Activated CD4-positive, alpha-beta memory T cell treated with anti-CD3 and anti-CD28 coated beads for 36 hours (primary cell): Measurements from ENCODE around the gene C3orf62. TPM values are rescaled to one million over a fixed set of nuclear protein-coding genes. Genes with fewer than 3 reads are reported as not detected.
"Not testable (repeated sequence)": the region's sequence is repeated elsewhere in the genome, so short reads cannot be mapped to it uniquely, and the experiment has no call there.

ENCODE experiments used
- CTCF ChIA-PET: fragments of 350-600 bp; sonication (Branson Sonifier 250); formaldehyde crosslinking; loops from one replicate; lab custom pipeline; 2021; ENCODE audit warnings: antibody characterized with exemption, inconsistent platforms; lab: Charles Lee
- POLR2A ChIA-PET: fragments of 350-600 bp; sonication (Branson Sonifier 250); formaldehyde crosslinking; loops from one replicate; lab custom pipeline; 2021; ENCODE audit warnings: antibody characterized with exemption; lab: Charles Lee
- DNase-seq: peaks from one replicate; pipeline ENCODE4 v3.0.0-alpha.2; 2020
- H3K27ac Mint-ChIP-seq: one replicate; pipeline ENCODE4 v1.8.0; 2021; ENCODE audit warnings: mixed read lengths
- H3K27me3 Mint-ChIP-seq: one replicate; pipeline ENCODE4 v1.8.0; 2021; ENCODE audit warnings: mixed read lengths
- H3K36me3 Mint-ChIP-seq: one replicate; pipeline ENCODE4 v1.8.0; 2021; ENCODE audit warnings: mixed read lengths
- H3K4me1 Mint-ChIP-seq: one replicate; pipeline ENCODE4 v1.8.0; 2021; ENCODE audit warnings: low read depth, mixed read lengths
- H3K4me3 Mint-ChIP-seq: one replicate; pipeline ENCODE4 v1.8.0; 2021; ENCODE audit warnings: mild to moderate bottlenecking, mixed read lengths
- H3K9me3 Mint-ChIP-seq: one replicate; pipeline ENCODE4 v1.8.0; 2021; ENCODE audit warnings: mixed read lengths
- intact Hi-C: fragments of 100-400 bp; cut with micrococcal nuclease; formaldehyde crosslinking; loops from one replicate; pipeline ENCODE4 v1.15.1; 2023
- total RNA-seq, 2 experiments: library from RNA; stranded (reverse); gene quantifications; one replicate each; pipeline ENCODE4 v1.2.3, GENCODE V29; 2021

The C3orf62 gene
- total RNA-seq, 2 experiments from 2014 or later, result 2.8 to 3.0 TPM

DNA sequence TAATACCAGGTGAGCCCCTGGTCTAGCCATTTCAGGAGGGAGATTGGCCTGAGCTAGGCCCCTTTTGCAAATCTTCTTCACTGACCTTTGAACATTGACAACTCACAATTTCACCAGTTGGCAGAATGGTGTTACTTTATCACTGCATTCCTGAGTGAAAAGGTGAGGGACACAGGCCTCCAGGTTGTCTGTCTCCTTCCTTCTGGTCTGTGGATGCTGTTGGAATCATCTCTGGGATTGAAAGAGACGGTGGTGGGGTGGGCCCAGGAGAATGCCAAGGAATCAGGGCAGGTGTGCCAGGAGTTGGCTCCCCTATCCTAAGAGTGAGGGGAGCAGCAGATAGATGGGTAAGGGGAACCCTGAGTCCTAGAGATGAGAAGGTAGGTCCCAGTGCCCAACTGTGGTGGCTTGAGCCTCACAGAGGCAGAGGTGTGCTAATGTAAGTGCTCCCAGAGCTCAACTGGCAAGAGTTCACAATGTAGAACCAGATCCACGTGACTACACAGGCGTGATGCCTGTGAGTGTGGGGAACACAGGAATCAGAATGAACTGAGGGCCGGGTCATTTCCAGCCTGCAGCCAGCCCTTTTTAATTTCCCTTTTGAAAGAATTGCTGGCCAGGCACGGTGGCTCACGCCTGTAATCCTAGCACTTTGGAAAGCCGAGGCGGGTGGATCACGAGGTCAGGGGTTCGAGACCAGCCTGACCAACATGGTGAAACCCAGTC lies 11.2 kb downstream of the C3orf62 start:
- ChIA-PET POLR2A (no interaction called here), CTCF (no interaction called here)
- Mint-ChIP-seq H3K4me1 (peaks cover 5% of the 10 kb centered on the region), H3K4me3 (no peak overlapping the region), H3K27me3 (no peaks in the 10 kb centered on the region), H3K9me3 (no peaks in the 10 kb centered on the region), H3K36me3 (peaks cover 4% of the 10 kb centered on the region), H3K27ac (no peak overlapping the region)
- intact Hi-C loops, result no loop called here
- no peak for DNase-seq

DNA sequence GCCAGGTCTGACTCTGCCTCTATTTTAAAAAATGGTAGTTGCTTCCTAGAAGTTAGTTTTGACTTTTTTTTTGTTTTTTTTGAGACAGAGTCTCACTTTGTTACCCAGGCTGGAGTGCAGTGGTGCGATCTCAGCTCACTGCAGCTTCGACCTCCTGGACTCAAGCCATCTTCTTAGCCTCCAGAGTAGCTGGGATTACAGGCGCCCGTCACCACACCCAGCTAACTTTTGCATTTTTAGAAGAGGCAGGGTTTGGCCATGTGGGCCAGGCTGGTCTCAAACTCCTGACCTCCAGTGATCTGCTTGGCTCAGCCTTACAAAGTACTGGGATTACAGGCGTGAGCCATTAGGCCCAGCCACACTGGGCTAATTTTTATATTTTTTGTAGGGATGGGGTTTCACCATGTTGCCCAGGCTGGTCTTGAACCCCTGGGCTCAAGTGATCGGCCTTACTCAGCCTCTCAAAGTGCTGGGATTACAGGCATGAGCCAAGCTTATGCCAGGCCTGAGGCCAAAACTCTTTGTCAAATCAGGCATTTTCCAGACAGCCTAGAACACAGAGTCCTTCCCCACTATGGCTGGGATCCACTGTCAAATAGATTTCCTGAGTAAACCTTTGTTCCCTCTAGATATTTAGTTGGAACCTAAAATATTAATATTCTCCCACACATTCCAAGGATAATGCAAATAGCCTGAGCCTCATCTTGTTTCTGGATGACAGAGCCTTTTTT lies 13.7 kb downstream of the C3orf62 start:
- Mint-ChIP-seq H3K27ac (no peak overlapping the region), H3K4me3 (no peak overlapping the region), H3K4me1 (peaks cover 9% of the 10 kb centered on the region), H3K27me3 (no peaks in the 10 kb centered on the region), H3K9me3 (no peaks in the 10 kb centered on the region), H3K36me3 (no peaks in the 10 kb centered on the region)
- ChIA-PET POLR2A (no interaction called here), CTCF (no interaction called here)
- intact Hi-C loops, result no loop called here
- DNase-seq, result no peak

DNA sequence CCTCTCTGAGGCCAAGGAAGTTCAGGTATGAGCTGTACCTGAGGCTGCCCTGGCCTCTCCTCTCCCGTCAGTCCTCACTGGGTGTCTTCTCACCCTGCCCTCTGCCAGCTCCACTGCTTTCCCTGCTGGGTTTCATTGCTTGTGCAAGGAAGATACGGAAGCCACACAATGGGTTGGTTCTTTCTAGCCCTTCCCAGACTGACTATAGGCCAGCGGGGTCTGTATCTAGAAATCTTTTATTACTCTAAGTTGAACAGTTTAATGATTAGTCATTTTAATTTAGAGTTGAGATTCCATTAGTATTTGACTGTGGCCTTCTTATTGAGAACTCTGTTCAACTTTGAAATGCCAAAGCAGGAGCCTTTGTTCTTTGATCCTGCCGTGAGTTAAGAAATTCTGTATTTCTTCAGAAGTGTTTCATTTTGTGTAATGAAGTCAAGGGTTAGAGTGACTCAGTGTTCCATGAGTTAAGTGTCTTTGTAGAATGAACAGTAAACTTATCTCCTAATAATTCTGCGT lies 16.2 kb downstream of the C3orf62 start:
- no peak overlapping the region for H3K27ac Mint-ChIP-seq
- H3K36me3 Mint-ChIP-seq, result no peaks in the 10 kb centered on the region
- H3K4me3 Mint-ChIP-seq, result no peak overlapping the region
- H3K4me1 Mint-ChIP-seq, result peaks cover 9% of the 10 kb centered on the region
- no peaks in the 10 kb centered on the region for H3K9me3 Mint-ChIP-seq
- peak; percentile 20 for DNase-seq
- ChIA-PET CTCF (no interaction called here), POLR2A (no interaction called here)
- no peaks in the 10 kb centered on the region for H3K27me3 Mint-ChIP-seq
- intact Hi-C loops, result no loop called here

DNA sequence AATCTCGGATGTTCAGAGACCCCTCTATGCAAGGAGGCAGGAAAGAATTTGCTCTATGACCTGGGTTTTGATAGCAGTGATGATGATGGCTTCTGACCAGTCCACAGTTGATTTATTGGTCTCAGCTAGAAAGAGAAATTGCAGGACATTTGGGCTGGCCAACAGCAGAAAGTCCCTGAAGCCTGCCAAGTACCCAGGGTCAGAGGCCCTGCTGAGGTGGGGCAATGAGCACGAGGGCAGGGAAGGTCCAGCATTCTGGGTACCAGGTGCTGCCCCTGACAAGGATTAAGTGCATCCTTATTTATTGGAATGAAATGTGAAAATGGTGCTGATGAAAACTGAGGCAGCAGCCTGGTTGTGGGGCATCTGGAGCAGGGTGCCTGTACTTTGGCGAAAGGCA lies 19.8 kb downstream of the C3orf62 start:
- ChIA-PET CTCF (interaction anchor here (1.2 kb wide), 1 partner anchor 86 kb away, joined by 3 read pairs; the partner anchor contains the start of gene KLHDC8B), POLR2A (no interaction called here)
- Mint-ChIP-seq H3K27me3 (no peaks in the 10 kb centered on the region), H3K36me3 (no peaks in the 10 kb centered on the region), H3K4me3 (no peak overlapping the region), H3K4me1 (peaks cover 9% of the 10 kb centered on the region), H3K9me3 (no peaks in the 10 kb centered on the region), H3K27ac (no peak overlapping the region)
- DNase-seq, result no peak
- intact Hi-C loops, result no loop called here

DNA sequence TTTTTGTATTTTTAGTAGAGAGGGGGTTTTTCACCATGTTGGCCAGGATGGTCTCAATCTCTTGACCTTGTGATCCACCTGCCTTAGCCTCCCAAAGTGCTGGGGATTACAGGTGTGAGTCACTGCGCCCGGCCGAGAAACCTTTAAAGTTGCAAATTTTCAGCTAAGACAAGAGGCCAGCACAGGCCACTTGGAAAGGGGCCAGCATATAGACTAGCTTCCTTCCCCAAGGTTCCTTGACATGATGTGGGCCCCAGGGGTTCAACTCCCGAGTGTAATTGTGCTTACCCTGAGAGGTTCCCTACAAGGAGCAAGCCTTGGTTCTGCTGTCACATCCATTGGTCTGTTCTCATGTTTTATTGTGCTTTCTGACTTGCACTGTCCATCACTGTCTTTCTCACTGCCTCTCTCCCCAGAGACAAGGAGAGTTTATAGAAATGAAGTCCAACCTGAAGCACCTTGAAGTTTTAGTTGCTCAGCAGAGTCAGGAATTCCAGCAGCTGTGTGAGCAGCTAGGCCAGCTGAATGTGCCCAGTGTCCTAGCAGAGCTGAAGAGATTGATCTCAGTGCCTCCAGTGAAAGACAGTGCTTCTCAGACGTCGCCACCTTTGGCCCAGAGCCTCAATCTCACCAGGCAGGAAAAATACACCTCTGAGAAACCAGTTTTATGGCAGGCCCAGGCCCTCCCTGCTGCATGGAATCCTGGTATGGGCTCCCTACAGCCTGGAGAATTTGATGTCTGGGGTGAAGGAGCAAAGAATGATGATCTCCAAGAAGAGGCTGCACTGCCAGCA lies 21.1 kb downstream of the C3orf62 start:
- Mint-ChIP-seq H3K4me1 (peaks cover 5% of the 10 kb centered on the region), H3K9me3 (no peaks in the 10 kb centered on the region), H3K4me3 (no peak overlapping the region), H3K27ac (no peak overlapping the region), H3K27me3 (no peaks in the 10 kb centered on the region), H3K36me3 (no peaks in the 10 kb centered on the region)
- intact Hi-C loops, result no loop called here
- CTCF ChIA-PET, result interaction anchor here (1.2 kb wide), 1 partner anchor 85 kb away, joined by 3 read pairs; the partner anchor contains the start of gene KLHDC8B
- no peak for DNase-seq
- POLR2A ChIA-PET, result no interaction called here

DNA sequence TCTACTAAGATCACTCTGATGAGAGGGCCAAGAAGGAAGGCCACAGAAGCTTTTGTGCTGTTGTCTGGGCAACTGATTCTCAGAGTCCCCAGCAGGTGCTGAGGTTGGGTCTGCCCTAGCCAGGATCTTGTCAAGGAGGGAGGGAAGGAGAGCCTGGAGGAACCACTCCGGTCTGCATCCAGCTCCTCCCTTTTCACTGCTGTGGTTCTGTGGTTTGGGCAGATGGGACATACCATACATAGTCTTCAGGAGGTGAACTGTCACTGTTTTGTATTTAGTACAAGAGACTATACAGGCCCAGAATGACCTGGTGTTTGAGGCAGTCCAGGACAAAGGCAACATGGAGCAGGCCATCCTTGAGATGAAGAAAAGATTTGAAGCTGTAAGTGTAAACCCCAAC lies 21.9 kb downstream of the C3orf62 start:
- ChIA-PET POLR2A (interaction anchor here (0.6 kb wide), 1 partner anchor 22 kb away, joined by 3 read pairs; the partner anchor contains the start of gene C3orf62), CTCF (no interaction called here)
- intact Hi-C loops, result no loop called here
- no peak overlapping the region for H3K4me3 Mint-ChIP-seq
- no peaks in the 10 kb centered on the region for H3K4me1 Mint-ChIP-seq
- no peaks in the 10 kb centered on the region for H3K9me3 Mint-ChIP-seq
- DNase-seq, result no peak
- no peaks in the 10 kb centered on the region for H3K36me3 Mint-ChIP-seq
- no peaks in the 10 kb centered on the region for H3K27me3 Mint-ChIP-seq
- H3K27ac Mint-ChIP-seq, result no peak overlapping the region

DNA sequence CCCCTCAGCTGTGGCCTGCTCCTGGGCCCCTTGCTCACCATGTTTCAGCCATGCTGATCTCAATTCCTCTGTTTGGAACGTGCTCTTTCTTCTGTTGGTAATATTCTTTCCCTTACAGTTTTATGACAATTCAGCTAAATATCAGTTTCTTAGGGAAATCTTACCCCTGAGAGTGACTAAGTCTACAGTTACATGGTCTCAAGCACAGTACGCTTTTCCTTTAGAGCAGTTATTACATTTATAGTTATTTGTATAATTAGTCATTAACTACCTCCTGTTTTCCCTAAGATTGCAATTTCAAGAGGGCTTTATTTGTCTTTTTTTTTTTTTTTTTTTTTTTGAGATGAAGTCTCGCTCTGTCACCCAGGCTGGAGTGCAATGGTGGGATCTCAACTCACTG lies 23.5 kb downstream of the C3orf62 start:
- Mint-ChIP-seq H3K27ac (no peak overlapping the region), H3K27me3 (no peaks in the 10 kb centered on the region), H3K9me3 (no peaks in the 10 kb centered on the region), H3K4me3 (no peak overlapping the region), H3K4me1 (no peaks in the 10 kb centered on the region), H3K36me3 (no peaks in the 10 kb centered on the region)
- no peak for DNase-seq
- POLR2A ChIA-PET, result no interaction called here
- intact Hi-C loops, result no loop called here
- CTCF ChIA-PET, result no interaction called here

DNA sequence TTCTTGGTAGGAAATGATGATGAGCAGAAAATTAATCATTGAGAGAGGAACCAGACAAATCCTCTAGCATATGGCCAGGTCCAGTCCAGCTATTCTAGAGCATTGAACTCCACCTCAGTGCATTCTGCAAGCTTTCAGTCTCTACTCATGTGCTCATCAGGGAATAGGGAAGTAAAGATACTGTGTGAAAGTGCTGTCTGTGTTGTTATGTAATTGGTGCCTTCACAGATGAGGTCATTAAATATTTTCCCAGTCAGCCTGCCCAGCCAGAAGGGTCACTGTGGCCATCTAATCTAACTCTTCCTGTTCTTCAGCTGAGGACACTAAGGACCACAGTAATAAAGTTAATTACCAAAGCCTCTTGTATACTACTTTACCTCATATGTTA lies 28.2 kb downstream of the C3orf62 start:
- intact Hi-C loops, result no loop called here
- CTCF ChIA-PET, result no interaction called here

DNA sequence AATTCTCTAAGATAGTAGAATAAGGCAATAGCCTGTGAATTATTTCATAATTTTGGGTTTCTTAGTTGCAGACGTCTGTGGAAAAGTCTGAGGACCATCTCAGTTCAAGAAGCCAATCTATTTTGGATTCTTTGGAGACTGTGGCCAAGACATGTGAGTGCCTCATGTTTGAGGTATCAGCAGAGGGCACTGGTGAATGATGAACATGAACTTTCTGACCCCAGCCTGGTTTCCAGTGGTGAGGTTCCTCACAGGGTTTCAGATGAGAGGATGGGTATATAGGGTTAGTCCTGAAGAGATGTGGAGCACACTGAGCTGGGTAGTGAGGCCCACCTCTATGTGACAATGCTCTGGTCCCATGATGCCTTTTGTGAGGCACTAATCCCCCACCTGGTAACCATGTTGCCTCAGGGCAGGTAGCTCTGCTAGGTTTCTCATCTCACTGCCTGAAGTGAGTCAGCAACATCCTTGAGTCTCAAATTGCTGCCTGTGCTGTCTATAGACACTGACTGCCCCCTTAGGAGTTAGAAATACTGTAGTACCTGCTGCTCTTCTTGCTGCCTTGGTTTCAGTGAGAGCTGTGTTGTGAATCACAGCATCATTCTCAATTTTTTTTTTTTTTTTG lies 32.3 kb downstream of the C3orf62 start:
- no peak for DNase-seq
- Mint-ChIP-seq H3K36me3 (no peaks in the 10 kb centered on the region), H3K4me1 (no peaks in the 10 kb centered on the region), H3K4me3 (no peak overlapping the region), H3K27ac (no peak overlapping the region), H3K27me3 (peaks cover 3% of the 10 kb centered on the region), H3K9me3 (no peaks in the 10 kb centered on the region)
- CTCF ChIA-PET, result interaction anchor here (0.5 to 1.0 kb wide), 3 partner anchors 205 to 572 kb away, joined by 3 read pairs; no protein-coding TSS in a partner anchor
- POLR2A ChIA-PET, result no interaction called here
- intact Hi-C loops, result no loop called here

More for the DNA sequence above, 28.2 kb downstream of the C3orf62 start:
- Mint-ChIP-seq H3K9me3 (no peaks in the 10 kb centered on the region), H3K4me1 (no peaks in the 10 kb centered on the region), H3K36me3 (no peaks in the 10 kb centered on the region), H3K27me3 (no peaks in the 10 kb centered on the region), H3K27ac (no peak overlapping the region), H3K4me3 (no peak overlapping the region)
- no peak for DNase-seq
- POLR2A ChIA-PET, result no interaction called here

DNA sequence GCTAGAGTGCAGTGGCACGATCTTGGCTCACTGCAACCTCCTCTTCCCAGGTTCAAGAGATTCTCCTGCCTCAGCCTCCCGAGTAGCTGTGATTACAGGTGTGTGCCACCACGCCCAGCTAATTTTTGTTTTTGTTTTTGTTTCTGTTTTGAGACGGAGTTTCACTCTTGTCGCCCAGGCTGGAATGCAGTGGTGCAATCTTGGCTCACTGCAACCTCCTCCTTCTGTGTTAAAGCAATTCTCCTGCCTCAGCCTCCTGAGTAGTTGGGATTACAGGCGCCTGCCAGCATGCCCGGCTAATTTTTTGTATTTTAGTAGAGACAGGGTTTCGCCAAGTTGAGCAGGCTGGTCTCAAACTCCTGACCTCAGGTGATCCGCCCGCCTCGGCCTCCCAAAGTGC lies 36.9 kb downstream of the C3orf62 start:
- H3K9me3 Mint-ChIP-seq, H3K27ac Mint-ChIP-seq, H3K36me3 Mint-ChIP-seq, H3K4me3 Mint-ChIP-seq, H3K4me1 Mint-ChIP-seq, DNase-seq, POLR2A ChIA-PET, H3K27me3 Mint-ChIP-seq, intact Hi-C loops, CTCF ChIA-PET: not testable (repeated sequence)

DNA sequence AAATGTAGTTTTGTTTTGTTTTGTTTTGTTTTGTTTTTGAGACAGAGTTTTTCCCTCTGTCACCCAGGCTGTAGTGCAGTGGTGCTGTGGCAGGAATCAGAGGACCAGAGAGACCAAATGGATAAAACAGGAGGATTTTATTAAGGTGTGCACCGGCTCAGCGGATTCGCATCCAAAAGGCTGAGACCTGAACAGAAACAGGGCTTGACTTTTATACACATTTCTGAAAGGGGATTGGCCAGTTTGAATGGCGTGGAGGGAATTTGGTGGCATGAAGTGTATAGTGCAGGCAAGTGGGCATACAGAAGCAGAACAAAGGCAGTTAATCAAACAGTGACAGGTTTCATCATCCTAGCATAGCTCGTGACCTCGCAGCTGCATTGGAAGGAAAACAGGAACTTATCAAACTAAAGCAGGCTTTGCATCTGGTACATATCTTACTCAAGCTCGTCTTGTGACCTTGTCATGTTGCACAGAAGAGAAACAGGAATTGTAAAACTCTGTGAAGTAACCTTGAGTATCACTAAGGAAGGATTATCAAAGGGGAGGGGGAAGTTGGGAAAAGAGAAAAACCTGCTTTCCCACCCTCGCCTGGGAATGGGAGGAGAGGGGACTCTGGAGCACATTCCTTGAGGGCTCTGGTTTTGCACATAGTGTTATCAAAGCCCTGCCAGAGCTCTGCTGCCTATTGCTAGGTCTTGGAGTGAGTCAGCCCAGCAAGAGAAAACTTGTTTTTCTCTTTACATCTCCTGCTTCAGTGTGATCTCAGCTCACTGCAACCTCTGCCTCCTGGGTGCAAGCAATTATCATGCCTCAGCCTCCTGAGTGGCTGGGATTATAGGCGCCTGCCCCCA lies 38.5 kb downstream of the C3orf62 start:
- peaks cover 9% of the 10 kb centered on the region for H3K9me3 Mint-ChIP-seq
- H3K27ac Mint-ChIP-seq, result peak overlapping the region; percentile 16
- CTCF ChIA-PET, result interaction anchor here (0.8 kb wide), 1 partner anchor 13 kb away, joined by 4 read pairs; no protein-coding TSS in a partner anchor
- POLR2A ChIA-PET, result no interaction called here
- DNase-seq, result peak; percentile 12
- H3K4me3 Mint-ChIP-seq, result no peak overlapping the region
- H3K27me3 Mint-ChIP-seq, result peaks cover 6% of the 10 kb centered on the region
- intact Hi-C loops, result no loop called here
- H3K36me3 Mint-ChIP-seq, result peaks cover 6% of the 10 kb centered on the region
- no peaks in the 10 kb centered on the region for H3K4me1 Mint-ChIP-seq
